ENCODE results near the gene ECPAS.

The ECPAS gene

GRCh38 chr9:111330124-111330523 lies 154.1 kb downstream of the ECPAS start, which contains the start of gene OR2K2:
Gene OR2K2, minus strand, starts transcription at chr9:111330224. Its CDS starts 1,791 bp downstream, at chr9:111328433.
- Mint-ChIP-seq H3K4me1 (no peaks in the 10 kb centered on the region), H3K27me3 (ENCODE audit: low read depth, poor library complexity) (peaks cover 15% of the 10 kb centered on the region), H3K4me3 (no peak within 1 kb of the TSS), H3K9me3 (peaks cover 6% of the 10 kb centered on the region), H3K36me3 (ENCODE audit: low read depth) (no peaks in the 10 kb centered on the region), H3K27ac (no peak within 1 kb of the TSS)
- TF ChIP-seq CTCF (IDR thresholded peaks at IDR 0.05) = no peak
- DNase-seq = no peak

- Mint-ChIP-seq H3K9me3 (peaks cover 39% of the 10 kb centered on the region), H3K27ac (no peak overlapping the region), H3K4me3 (no peak overlapping the region), H3K36me3 (ENCODE audit: low read depth) (peaks cover 5% of the 10 kb centered on the region), H3K4me1 (peaks cover 15% of the 10 kb centered on the region), H3K27me3 (ENCODE audit: low read depth, poor library complexity) (no peaks in the 10 kb centered on the region)
- TF ChIP-seq CTCF (IDR thresholded peaks at IDR 0.05) = no peak
- no peak for DNase-seq
Measured at GRCh38 chr9:111320631-111321030, 163.6 kb downstream of the ECPAS start.

- Mint-ChIP-seq H3K36me3 (ENCODE audit: low read depth) (peaks cover 5% of the 10 kb centered on the region), H3K4me3 (no peak overlapping the region), H3K9me3 (peaks cover 38% of the 10 kb centered on the region), H3K27ac (no peak overlapping the region), H3K4me1 (peaks cover 15% of the 10 kb centered on the region), H3K27me3 (ENCODE audit: low read depth, poor library complexity) (no peaks in the 10 kb centered on the region)
- no peak for DNase-seq
- no peak for TF ChIP-seq CTCF (IDR thresholded peaks at IDR 0.05)
Measured at GRCh38 chr9:111316796-111317195, 167.4 kb downstream of the ECPAS start.
